SK-N-SH treated with all-trans-retinoic acid at 6 μM for 48 hours (cell line): ENCODE results near the gene UBA6.

Source experiments
- ATAC-seq: fragments of 200-7000 bp; cut with Tn5 transposase; 3 replicates; pipeline ENCODE4 v1.9.1; 2020; ENCODE audit warnings: mild to moderate bottlenecking, moderate library complexity
- ARNTL ChIP-seq: fragments of 450-650 bp; formaldehyde crosslinking; IDR thresholded peaks from 2 replicates; pipeline ENCODE4 v1.5.0; 2020; ENCODE audit warnings: low read depth, mild to moderate bottlenecking, moderate library complexity, borderline replicate concordance
- BACH2 ChIP-seq: fragments of 250-450 bp; sonication (Bioruptor Pico); IDR thresholded peaks from 2 replicates; pipeline ENCODE4 v1.9.0; 2021; ENCODE audit warnings: mild to moderate bottlenecking, borderline replicate concordance
- CREB5 ChIP-seq: fragments of 250-450 bp; sonication (Bioruptor Pico); IDR thresholded peaks from 2 replicates; pipeline ENCODE4 v1.5.1; 2020; ENCODE audit warnings: low read depth, mild to moderate bottlenecking, moderate library complexity
- CSDC2 ChIP-seq: fragments of 250-450 bp; sonication (Bioruptor Pico); IDR thresholded peaks from 2 replicates; pipeline ENCODE4 v1.5.0; 2020; ENCODE audit warnings: mild to moderate bottlenecking, moderate library complexity
- CSRNP3 ChIP-seq: fragments of 250-450 bp; sonication (Bioruptor Pico); IDR thresholded peaks from 2 replicates; pipeline ENCODE4 v1.5.1; 2021; ENCODE audit warnings: mild to moderate bottlenecking, moderate library complexity
- ESRRG ChIP-seq: fragments of 250-450 bp; sonication (Bioruptor Pico); IDR thresholded peaks from 2 replicates; pipeline ENCODE4 v1.6.1; 2021; ENCODE audit warnings: mild to moderate bottlenecking
- GLIS3 ChIP-seq: fragments of 250-450 bp; sonication (Bioruptor Pico); IDR thresholded peaks from 2 replicates; pipeline ENCODE4 v1.5.0; 2020; ENCODE audit warnings: mild to moderate bottlenecking, moderate library complexity
- ISL1 ChIP-seq: fragments of 250-450 bp; sonication (Bioruptor Pico); IDR thresholded peaks from 2 replicates; pipeline ENCODE4 v2.1.2; 2022; ENCODE audit warnings: mild to moderate bottlenecking, moderate library complexity
- OSR1 ChIP-seq: fragments of 250-450 bp; sonication (Bioruptor Pico); IDR thresholded peaks from 2 replicates; pipeline ENCODE4 v1.8.0; 2022; ENCODE audit warnings: moderate library complexity, mild to moderate bottlenecking, inconsistent platforms
- PATZ1 ChIP-seq: fragments of 250-450 bp; sonication (Bioruptor Pico); IDR thresholded peaks from 2 replicates; pipeline ENCODE4 v1.8.0; 2020; ENCODE audit warnings: mild to moderate bottlenecking, moderate library complexity, borderline replicate concordance
- POU6F1 ChIP-seq: fragments of 250-450 bp; sonication (Bioruptor Pico); IDR thresholded peaks from 2 replicates; pipeline ENCODE4 v1.8.0; 2021; ENCODE audit warnings: low read depth, mild to moderate bottlenecking, moderate library complexity, borderline replicate concordance
- PPARA ChIP-seq: fragments of 250-450 bp; sonication (Bioruptor Pico); IDR thresholded peaks from 2 replicates; pipeline ENCODE4 v1.5.0; 2020; ENCODE audit warnings: mild to moderate bottlenecking, borderline replicate concordance
- RARB ChIP-seq: fragments of 250-450 bp; sonication (Bioruptor Pico); IDR thresholded peaks from 2 replicates; pipeline ENCODE4 v1.8.0; 2021; ENCODE audit warnings: mild to moderate bottlenecking, moderate library complexity
- SNAI2 ChIP-seq: fragments of 250-450 bp; sonication (Bioruptor Pico); IDR thresholded peaks from 2 replicates; pipeline ENCODE4 v1.5.0; 2020; ENCODE audit warnings: mild to moderate bottlenecking, moderate library complexity
- TCF4 ChIP-seq: fragments of 250-450 bp; sonication (Bioruptor Pico); IDR thresholded peaks from 2 replicates; pipeline ENCODE4 v1.8.0; 2021; ENCODE audit warnings: mild to moderate bottlenecking, moderate library complexity, borderline replicate concordance
- TOX ChIP-seq: fragments of 250-450 bp; sonication (Bioruptor Pico); IDR thresholded peaks from 2 replicates; pipeline ENCODE4 v1.8.0; 2021; ENCODE audit warnings: mild to moderate bottlenecking, moderate library complexity, borderline replicate concordance
- TSHZ2 ChIP-seq: fragments of 250-450 bp; sonication (Bioruptor Pico); IDR thresholded peaks from 2 replicates; pipeline ENCODE4 v1.5.0; 2020; ENCODE audit warnings: mild to moderate bottlenecking, moderate library complexity
- ZC3H10 ChIP-seq: fragments of 250-450 bp; sonication (Bioruptor Pico); IDR thresholded peaks from 2 replicates; pipeline ENCODE4 v1.5.1; 2021; ENCODE audit warnings: mild to moderate bottlenecking, moderate library complexity
- ZFP3 ChIP-seq: fragments of 250-450 bp; sonication (Bioruptor Pico); IDR thresholded peaks from 2 replicates; pipeline ENCODE4 v1.5.0; 2020; ENCODE audit warnings: mild to moderate bottlenecking, moderate library complexity
- ZFP30 ChIP-seq: fragments of 450-650 bp; formaldehyde crosslinking; IDR thresholded peaks from 2 replicates; pipeline ENCODE4 v1.5.0; 2022; ENCODE audit warnings: mild to moderate bottlenecking, moderate library complexity
- ZNF565 ChIP-seq: fragments of 450-650 bp; formaldehyde crosslinking; conservative IDR thresholded peaks from 2 replicates; pipeline ENCODE4 v1.5.0; 2020; ENCODE audit warnings: low read depth, mild to moderate bottlenecking, moderate library complexity
- ZNF70 ChIP-seq: fragments of 450-650 bp; formaldehyde crosslinking; IDR thresholded peaks from 2 replicates; pipeline ENCODE4 v1.5.0; 2020; ENCODE audit warnings: mild to moderate bottlenecking, moderate library complexity
- ZNF8 ChIP-seq: fragments of 450-650 bp; formaldehyde crosslinking; IDR thresholded peaks from 2 replicates; pipeline ENCODE4 v1.5.0; 2020; ENCODE audit warnings: mild to moderate bottlenecking, moderate library complexity

Gene UBA6

GRCh38 chr4:67723341-67723740, 22.4 kb upstream of the UBA6 start:
- ATAC-seq: no peak
- TF ChIP-seq ARNTL (CRISPR knock-in tag) (no peak), PATZ1 (no peak), ZC3H10 (no peak)
- TF ChIP-seq, all 23 proteins: peak for 0

GRCh38 chr4:67721770-67722597, 21.0 kb upstream of the UBA6 start:
- peak; percentile 37 for ATAC-seq
- TF ChIP-seq POU6F1 (CRISPR knock-in tag) (peak; percentile 93; the same call in 1 of the 2 replicates), TCF4 (CRISPR knock-in tag) (peak; percentile 27; the same call in 1 of the 2 replicates), TSHZ2 (CRISPR knock-in tag) (0 out of 2 replicates have a peak, but pooled peaks have one; percentile 40), ZC3H10 (peak; percentile 93), ARNTL (CRISPR knock-in tag) (no peak), SNAI2 (CRISPR knock-in tag) (peak; percentile 99), ZNF8 (CRISPR knock-in tag) (peak; percentile 69; the same call in 1 of the 2 replicates), CREB5 (CRISPR knock-in tag) (peak; percentile 91), ZFP3 (CRISPR knock-in tag) (peak; percentile 96), CSRNP3 (peak; percentile 84; the same call in 1 of the 2 replicates), CSDC2 (peak; percentile 99), BACH2 (no peak), ISL1 (CRISPR knock-in tag) (peak; percentile 93), TOX (CRISPR knock-in tag) (peak; percentile 93), ZFP30 (0 out of 2 replicates have a peak, but pooled peaks have one; percentile 8), OSR1 (CRISPR knock-in tag) (peak; percentile 100), ESRRG (CRISPR knock-in tag) (peak; percentile 80; the same call in 1 of the 2 replicates), PPARA (CRISPR knock-in tag) (no peak), ZNF70 (CRISPR knock-in tag) (no peak), ZNF565 (peak; percentile 81), GLIS3 (peak; percentile 95), RARB (peak; percentile 90; the same call in 1 of the 2 replicates), PATZ1 (peak; percentile 96; the same call in 1 of the 2 replicates)
